OCI-LY3 (cell line): Measurements from ENCODE around the gene LAPTM5.

ENCODE experiments used
- H2AFZ ChIP-seq: fragments of 200-600, 300-600 bp; shearing (Covaris generic); 2 replicates; pipeline ENCODE4 v1.6.0; 2014; ENCODE audit warnings: antibody characterized with exemption, low read depth, low read length
- H3K27ac ChIP-seq: fragments of 200-600, 300-600 bp; sonication (generic); 2 replicates; pipeline ENCODE4 v1.5.1; 2014; ENCODE audit warnings: mild to moderate bottlenecking, low read length, moderate library complexity, mixed read lengths
- H3K27me3 ChIP-seq: fragments of 200-600, 300-600 bp; sonication (generic); 2 replicates; pipeline ENCODE4 v1.6.1; 2014; ENCODE audit warnings: low read depth, low read length, mixed read lengths
- H3K36me3 ChIP-seq: fragments of 200-600, 300-600 bp; sonication (generic); replicated peaks from 2 replicates; pipeline ENCODE3; 2014; ENCODE audit warnings: low read depth, low read length, mixed read lengths
- H3K4me1 ChIP-seq: fragments of 300-600, 200-600 bp; sonication (generic); 2 replicates; pipeline ENCODE4 v1.6.1; 2014; ENCODE audit warnings: low read length, mixed read lengths
- H3K4me2 ChIP-seq: fragments of 200-600, 300-600 bp; sonication (generic); 2 replicates; pipeline ENCODE4 v1.6.1; 2014; ENCODE audit warnings: low read length, mixed read lengths
- H3K4me3 ChIP-seq: fragments of 300-600, 200-600 bp; sonication (generic); 2 replicates; pipeline ENCODE4 v1.5.1; 2014; ENCODE audit warnings: antibody characterized with exemption, mild to moderate bottlenecking, low read length, moderate library complexity
- H3K79me2 ChIP-seq: fragments of 300-600, 200-600 bp; shearing (Covaris generic); 2 replicates; pipeline ENCODE4 v1.6.1; 2014; ENCODE audit warnings: mild to moderate bottlenecking, low read length, mixed read lengths
- H3K9ac ChIP-seq: fragments of 300-600, 200-600 bp; shearing (Covaris generic); 2 replicates; pipeline ENCODE4 v1.6.0; 2014; ENCODE audit warnings: mild to moderate bottlenecking, low read length, moderate library complexity
- H3K9me3 ChIP-seq: fragments of 200-600, 300-600 bp; shearing (Covaris generic); 2 replicates; pipeline ENCODE4 v1.6.1; 2014; ENCODE audit warnings: low read length, mixed read lengths; ENCODE audit not compliant: insufficient read depth
- H4K20me1 ChIP-seq: fragments of 200-600, 300-600 bp; sonication (generic); 2 replicates; pipeline ENCODE4 v1.6.1; 2016; ENCODE audit warnings: low read length, mixed read lengths; ENCODE audit not compliant: insufficient read depth
- EZH2phosphoT487 ChIP-seq: fragments of 200-600 bp; shearing (Covaris generic); IDR thresholded peaks from 2 replicates; pipeline ENCODE4 v1.6.1; 2018; ENCODE audit warnings: antibody characterized with exemption, mixed run types, low read depth
- TF ChIP-seq, protein P1 (sequence below): fragments of 200-600, 300-600 bp; sonication (generic); IDR thresholded peaks from 2 replicates; pipeline ENCODE4 v1.5.1; 2014; ENCODE audit warnings: antibody characterized with exemption, low read length, low read depth

LAPTM5 gene

DNA sequence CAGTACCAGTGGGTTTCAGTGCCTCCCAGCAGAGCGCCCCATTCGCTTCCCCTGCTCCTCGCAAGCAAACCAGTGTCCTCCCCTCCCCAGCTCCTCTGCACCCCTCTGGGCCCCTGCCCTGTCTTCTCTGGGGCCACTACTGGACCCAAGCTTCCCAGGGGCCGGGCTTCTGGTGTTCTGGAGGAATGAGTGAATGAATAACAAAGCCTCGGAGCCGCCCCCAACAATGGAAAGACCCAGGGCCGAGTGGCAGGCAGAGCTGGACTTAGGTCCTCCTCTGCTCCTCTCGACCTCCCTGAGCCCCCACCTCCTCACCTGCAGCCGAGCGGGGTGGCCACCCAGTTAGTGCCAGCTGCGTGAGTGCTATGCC lies 71.8 kb downstream of the LAPTM5 start:
- H3K27me3 ChIP-seq: peaks cover 5% of the 10 kb centered on the region; the same call in 1 of the 2 replicates
- H3K4me1 ChIP-seq: no peaks in the 10 kb centered on the region
- no peaks in the 10 kb centered on the region for H3K79me2 ChIP-seq
- no peaks in the 10 kb centered on the region for H3K9me3 ChIP-seq
- H4K20me1 ChIP-seq: no peaks in the 10 kb centered on the region
- H2AFZ ChIP-seq: no peak overlapping the region
- TF ChIP-seq EZH2phosphoT487: no peak
- TF ChIP-seq, protein P1, sequence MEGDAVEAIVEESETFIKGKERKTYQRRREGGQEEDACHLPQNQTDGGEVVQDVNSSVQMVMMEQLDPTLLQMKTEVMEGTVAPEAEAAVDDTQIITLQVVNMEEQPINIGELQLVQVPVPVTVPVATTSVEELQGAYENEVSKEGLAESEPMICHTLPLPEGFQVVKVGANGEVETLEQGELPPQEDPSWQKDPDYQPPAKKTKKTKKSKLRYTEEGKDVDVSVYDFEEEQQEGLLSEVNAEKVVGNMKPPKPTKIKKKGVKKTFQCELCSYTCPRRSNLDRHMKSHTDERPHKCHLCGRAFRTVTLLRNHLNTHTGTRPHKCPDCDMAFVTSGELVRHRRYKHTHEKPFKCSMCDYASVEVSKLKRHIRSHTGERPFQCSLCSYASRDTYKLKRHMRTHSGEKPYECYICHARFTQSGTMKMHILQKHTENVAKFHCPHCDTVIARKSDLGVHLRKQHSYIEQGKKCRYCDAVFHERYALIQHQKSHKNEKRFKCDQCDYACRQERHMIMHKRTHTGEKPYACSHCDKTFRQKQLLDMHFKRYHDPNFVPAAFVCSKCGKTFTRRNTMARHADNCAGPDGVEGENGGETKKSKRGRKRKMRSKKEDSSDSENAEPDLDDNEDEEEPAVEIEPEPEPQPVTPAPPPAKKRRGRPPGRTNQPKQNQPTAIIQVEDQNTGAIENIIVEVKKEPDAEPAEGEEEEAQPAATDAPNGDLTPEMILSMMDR: no peak
- no peak overlapping the region for H3K27ac ChIP-seq
- H3K4me2 ChIP-seq: no peak overlapping the region
- H3K4me3 ChIP-seq: no peak overlapping the region
- no peak overlapping the region for H3K9ac ChIP-seq
- H3K36me3 ChIP-seq: no peaks in the 10 kb centered on the region

DNA sequence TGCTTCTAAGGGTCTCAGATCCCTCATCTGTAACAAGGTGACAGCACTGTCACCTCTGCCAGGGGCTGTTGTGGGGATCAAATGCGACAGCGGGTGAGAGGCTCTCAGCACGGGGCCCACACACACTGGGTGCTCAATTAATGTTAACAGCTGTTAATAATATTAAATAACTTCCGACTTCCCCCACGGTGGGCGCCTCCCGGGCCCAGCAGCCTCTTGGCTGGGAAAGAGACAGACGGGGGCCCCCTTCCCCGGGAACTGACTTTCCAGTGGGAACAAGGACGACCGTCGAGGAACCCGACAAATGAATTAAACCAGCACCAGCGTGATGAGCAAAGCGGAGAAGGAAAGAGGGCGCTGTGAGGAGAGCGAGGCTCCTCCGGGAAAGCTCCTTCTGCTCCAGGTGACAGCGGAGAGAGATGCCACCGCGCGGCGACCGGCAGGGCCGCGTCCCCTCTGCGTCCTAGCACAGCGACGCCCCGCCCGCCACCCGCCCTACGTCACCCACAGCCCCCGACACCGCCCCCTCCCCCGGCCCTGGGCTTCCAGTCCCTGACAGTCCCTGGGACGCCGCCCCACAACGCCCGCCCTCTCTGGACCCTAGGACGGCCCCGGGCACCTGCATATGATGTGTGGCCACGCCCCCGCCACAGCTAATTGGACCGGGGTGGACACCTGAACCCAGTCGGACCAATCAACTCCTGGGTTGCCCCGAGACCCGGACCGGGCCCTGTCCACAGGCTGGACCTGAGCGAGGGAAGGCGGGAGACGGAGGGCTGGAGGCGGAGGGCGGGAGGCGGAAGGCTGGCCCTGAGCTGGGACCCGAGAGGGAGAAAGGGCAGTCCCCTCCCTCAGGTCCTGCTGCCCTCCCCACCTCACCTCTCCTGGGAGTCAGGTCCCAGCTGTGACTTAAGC lies 72.4 kb downstream of the LAPTM5 start:
- Histone ChIP-seq H3K4me2 (no peak overlapping the region), H4K20me1 (no peaks in the 10 kb centered on the region), H3K9ac (no peak overlapping the region)

DNA sequence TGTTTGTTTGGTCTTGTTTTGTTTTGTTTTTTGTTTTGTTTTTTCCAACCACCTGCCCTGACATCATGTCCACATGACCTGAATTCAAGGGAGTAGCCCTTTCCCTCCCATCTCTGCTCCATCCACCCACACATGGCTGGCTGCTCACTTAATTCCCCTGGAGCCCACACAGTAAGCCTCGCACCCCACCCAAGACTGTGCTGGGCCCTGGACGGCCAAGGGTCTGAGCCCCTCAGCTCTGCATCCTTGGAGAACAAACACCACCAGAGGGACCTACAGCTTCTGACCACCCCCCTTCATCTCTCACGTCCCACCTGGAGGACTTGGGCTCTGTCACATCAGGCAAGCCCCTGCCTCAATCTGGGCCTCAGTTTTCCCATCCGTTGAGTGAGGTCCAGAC lies 73.3 kb downstream of the LAPTM5 start:
- Histone ChIP-seq H3K4me3 (no peak overlapping the region), H3K9me3 (no peaks in the 10 kb centered on the region), H3K27me3 (peaks cover 5% of the 10 kb centered on the region; the same call in 1 of the 2 replicates), H2AFZ (no peak overlapping the region), H3K27ac (no peak overlapping the region), H3K4me2 (no peak overlapping the region), H3K36me3 (no peaks in the 10 kb centered on the region), H4K20me1 (no peaks in the 10 kb centered on the region), H3K79me2 (no peaks in the 10 kb centered on the region), H3K9ac (no peak overlapping the region), H3K4me1 (no peaks in the 10 kb centered on the region)
- TF ChIP-seq, protein P1: no peak
- TF ChIP-seq EZH2phosphoT487: no peak

More for the DNA sequence above, 72.4 kb downstream of the LAPTM5 start:
- no peaks in the 10 kb centered on the region for H3K36me3 ChIP-seq
- no peaks in the 10 kb centered on the region for H3K9me3 ChIP-seq
- H2AFZ ChIP-seq: no peak overlapping the region
- no peaks in the 10 kb centered on the region for H3K79me2 ChIP-seq
- no peak overlapping the region for H3K4me3 ChIP-seq
- TF ChIP-seq, protein P1: no peak
- TF ChIP-seq EZH2phosphoT487: no peak
- peaks cover 5% of the 10 kb centered on the region; the same call in 1 of the 2 replicates for H3K27me3 ChIP-seq
- no peaks in the 10 kb centered on the region for H3K4me1 ChIP-seq
- no peak overlapping the region for H3K27ac ChIP-seq

DNA sequence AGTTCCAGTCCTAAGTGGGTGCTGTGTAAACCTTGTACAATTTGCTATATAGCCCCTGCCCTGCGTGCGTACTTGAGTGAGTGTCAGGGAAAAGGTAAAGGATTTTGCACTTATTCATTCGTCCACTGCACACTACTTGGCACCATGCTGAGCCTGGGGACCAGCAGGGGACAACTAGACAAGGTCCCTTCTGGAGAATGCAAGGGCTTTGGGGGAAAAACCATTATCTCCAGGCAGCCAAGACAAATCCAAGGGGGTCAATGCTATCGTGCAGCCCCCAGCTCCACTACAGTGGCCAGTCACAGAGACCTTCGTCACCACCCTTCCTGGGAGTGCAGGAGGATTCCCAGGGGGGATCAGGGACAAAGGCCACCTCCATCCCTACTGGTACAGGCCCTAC lies 73.9 kb downstream of the LAPTM5 start:
- Histone ChIP-seq H3K27me3 (peaks cover 5% of the 10 kb centered on the region; the same call in 1 of the 2 replicates), H3K4me1 (no peaks in the 10 kb centered on the region), H4K20me1 (no peaks in the 10 kb centered on the region), H3K9ac (no peak overlapping the region), H3K9me3 (no peaks in the 10 kb centered on the region), H2AFZ (no peak overlapping the region), H3K27ac (no peak overlapping the region), H3K36me3 (no peaks in the 10 kb centered on the region), H3K79me2 (no peaks in the 10 kb centered on the region), H3K4me2 (no peak overlapping the region), H3K4me3 (no peak overlapping the region)
- no peak for TF ChIP-seq EZH2phosphoT487
